Gastroesophageal sphincter (tissue), 3 donors: ENCODE measurements around the gene IFT74.

Experiments
- CTCF ChIP-seq, 4 experiments: fragments of 200-600 bp in 2 of 4; fragments of 450-650 bp in 2 of 4; sonication (generic) in 1 of 4; IDR thresholded peaks; one replicate each; pipeline ENCODE4 v1.5.1; 2017 to 2019; ENCODE audit warnings: antibody characterized with exemption in 4 of 4, mild to moderate bottlenecking in 2 of 4, moderate library complexity in 2 of 4
- EP300 ChIP-seq: sonication (generic); formaldehyde crosslinking; IDR thresholded peaks from one replicate; pipeline ENCODE4 v1.6.1; 2017; ENCODE audit warnings: antibody characterized with exemption, mild to moderate bottlenecking
- POLR2A ChIP-seq, 2 donors: fragments of 450-650 bp; IDR thresholded peaks; one replicate each; pipeline ENCODE4 v1.6.1; 2017; ENCODE audit warnings: antibody characterized with exemption in 2 of 2, mild to moderate bottlenecking in 2 of 2, moderate library complexity in 1 of 2
- POLR2AphosphoS5 ChIP-seq: sonication (generic); formaldehyde crosslinking; IDR thresholded peaks from one replicate; pipeline ENCODE4 v1.6.1; 2017; ENCODE audit warnings: antibody characterized with exemption

GRCh38 chr9:26983340-26983739 lies 27.1 kb downstream of the IFT74 start:
- no peak for TF ChIP-seq CTCF (IDR thresholded peaks at IDR 0.05)
- no peak for TF ChIP-seq POLR2A (IDR thresholded peaks at IDR 0.05)
- TF ChIP-seq POLR2AphosphoS5, result no peak
- no peak for TF ChIP-seq EP300
